ENCODE data around the gene FAM72D. TPM values are rescaled to one million over a fixed set of nuclear protein-coding genes. Genes with fewer than 3 reads are reported as not detected.
"Not testable (repeated sequence)": the region's sequence is repeated elsewhere in the genome, so short reads cannot be mapped to it uniquely, and the experiment has no call there.

Gene FAM72D
- total RNA-seq, 1 donor from 2014 or later = 0.34 TPM

DNA sequence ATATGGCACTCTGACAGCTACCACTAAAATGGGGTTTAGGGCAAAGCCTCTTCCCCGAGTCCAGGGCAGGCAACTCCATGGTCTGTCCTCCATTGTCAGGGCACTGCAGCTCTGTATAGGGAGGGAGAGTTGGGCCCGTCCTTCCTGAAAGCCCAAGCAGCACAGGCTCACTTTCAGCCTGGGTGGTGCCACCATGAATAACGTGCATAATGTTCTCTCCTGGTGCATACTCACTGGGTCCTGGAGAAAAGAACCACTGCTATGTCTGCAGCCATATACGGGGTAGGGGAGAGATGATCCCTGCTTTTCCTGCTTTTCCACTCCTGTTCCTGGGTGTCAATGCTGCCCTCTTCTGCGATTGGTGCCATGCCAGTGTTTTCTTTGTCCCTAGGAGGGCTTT lies 60.1 kb downstream of the FAM72D start:
- DNase-seq = not testable (repeated sequence)

GRCh38 chr1:145156891-145157610 lies 61.3 kb downstream of the FAM72D start:
- peak; percentile 70 for DNase-seq

GRCh38 chr1:145157715-145158114 lies 61.9 kb downstream of the FAM72D start:
- not testable (repeated sequence) for DNase-seq

DNA sequence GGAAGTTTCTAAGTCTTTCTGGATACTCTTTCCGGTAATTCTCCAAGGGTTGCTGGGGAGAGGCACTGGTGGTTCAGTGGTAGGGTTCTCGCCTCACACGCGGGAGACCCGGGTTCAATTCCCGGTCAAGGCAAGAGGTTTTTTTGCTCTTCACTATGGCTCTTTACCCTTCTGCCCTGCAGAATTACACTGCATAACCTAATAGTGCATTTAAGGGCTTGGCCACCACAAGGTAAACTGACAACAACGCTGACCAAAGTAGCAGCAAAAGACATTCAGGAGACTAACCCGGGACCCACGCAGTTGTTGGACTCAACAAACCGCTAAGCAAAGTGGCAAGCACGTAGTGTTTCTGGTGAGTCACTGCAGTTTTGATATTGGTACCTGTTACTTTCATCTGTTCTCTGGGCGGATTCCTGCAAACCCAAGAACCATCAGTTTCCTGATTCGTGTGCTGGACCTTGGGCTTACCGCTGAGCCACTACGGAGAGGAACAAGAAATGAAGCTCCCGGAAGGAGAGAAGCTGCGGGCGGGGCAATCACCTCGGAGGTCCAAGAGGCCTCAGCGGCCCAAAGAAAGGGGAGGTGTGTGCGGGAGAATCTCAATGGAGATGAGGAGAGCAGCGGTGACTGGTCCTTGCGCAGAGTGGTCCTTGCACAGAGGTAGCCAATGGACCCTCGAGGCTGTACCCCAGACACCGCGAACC lies 65.4 kb downstream of the FAM72D start:
- not testable (repeated sequence) for DNase-seq

Other genes with a start within 250 kb of the FAM72D start
- gene SRGAP2B, start 646 bp upstream of the FAM72D start, total RNA-seq = 130 and 142 TPM in 2 replicates
- gene PPIAL4D, start 146.2 kb downstream of the FAM72D start, total RNA-seq = not detected in 2 replicates

All from dermis blood vessel endothelial cell (primary cell).